Measurements from ENCODE around the gene ADAMTSL1. TPM values are rescaled to one million over a fixed set of nuclear protein-coding genes. Genes with fewer than 3 reads are reported as not detected.

The ADAMTSL1 gene
- total RNA-seq, 3 donors from 2014 or later = 3.6 to 7.5 (median 4.2) TPM

GRCh38 chr9:18433620-18434019, 40.3 kb upstream of the ADAMTSL1 start:
- no peaks in the 10 kb centered on the region for H3K27me3 ChIP-seq
- no peak for DNase-seq (ENCODE audit: low spot score in 2 of 2)
- no peaks in the 10 kb centered on the region for H3K9me3 ChIP-seq
- H3K4me1 ChIP-seq = no peaks in the 10 kb centered on the region
- intact Hi-C loops (cut with DNase I; ENCODE audit: low total_unique reads) = no loop called here
- H3K4me3 ChIP-seq = no peak overlapping the region
- TF ChIP-seq POLR2A (IDR thresholded peaks at IDR 0.05) (no peak), CTCF (IDR thresholded peaks at IDR 0.05) (no peak), POLR2AphosphoS5 (IDR thresholded peaks at IDR 0.05) (no peak)
- no peaks in the 10 kb centered on the region for H3K36me3 ChIP-seq
- H3K27ac ChIP-seq = no peak overlapping the region

GRCh38 chr9:18437315-18438201, 36.4 kb upstream of the ADAMTSL1 start:
- H3K27ac ChIP-seq = peak overlapping the region; percentile 7 to 34
- H3K36me3 ChIP-seq = no peaks in the 10 kb centered on the region
- TF ChIP-seq CTCF (IDR thresholded peaks at IDR 0.05) = no peak
- TF ChIP-seq POLR2A (IDR thresholded peaks at IDR 0.05) = no peak
- no peak for TF ChIP-seq POLR2AphosphoS5 (IDR thresholded peaks at IDR 0.05)
- intact Hi-C loops (cut with DNase I; ENCODE audit: low total_unique reads) = loop anchor here (2.0 kb wide), 1 partner anchor 179 kb away; no protein-coding TSS in a partner anchor
- peak overlapping the region; percentile 38 to 64 (median 53) for H3K4me3 ChIP-seq
- H3K27me3 ChIP-seq = no peaks in the 10 kb centered on the region
- H3K9me3 ChIP-seq = no peaks in the 10 kb centered on the region
- no peaks in the 10 kb centered on the region for H3K4me1 ChIP-seq
- no peak for DNase-seq (ENCODE audit: low spot score in 2 of 2)

GRCh38 chr9:18438300-18438925, 35.5 kb upstream of the ADAMTSL1 start:
- intact Hi-C loops (cut with DNase I; ENCODE audit: low total_unique reads) = no loop called here
- no peaks in the 10 kb centered on the region for H3K4me1 ChIP-seq
- peak in 1 of 2 donors; percentile 51 for DNase-seq (ENCODE audit: low spot score in 2 of 2)
- no peaks in the 10 kb centered on the region for H3K9me3 ChIP-seq
- no peaks in the 10 kb centered on the region for H3K27me3 ChIP-seq
- H3K4me3 ChIP-seq = peak overlapping the region; percentile 38 to 64 (median 53)
- H3K36me3 ChIP-seq = no peaks in the 10 kb centered on the region
- TF ChIP-seq POLR2AphosphoS5 (IDR thresholded peaks at IDR 0.05) = no peak
- TF ChIP-seq CTCF (IDR thresholded peaks at IDR 0.05) = no peak
- no peak for TF ChIP-seq POLR2A (IDR thresholded peaks at IDR 0.05)
- peak overlapping the region; percentile 7 to 54 for H3K27ac ChIP-seq

- TF ChIP-seq POLR2A (IDR thresholded peaks at IDR 0.05) (no peak), POLR2AphosphoS5 (IDR thresholded peaks at IDR 0.05) (no peak), CTCF (IDR thresholded peaks at IDR 0.05) (no peak)
- Histone ChIP-seq H3K36me3 (no peaks in the 10 kb centered on the region), H3K27me3 (no peaks in the 10 kb centered on the region), H3K4me1 (no peaks in the 10 kb centered on the region), H3K27ac (no peak overlapping the region), H3K9me3 (no peaks in the 10 kb centered on the region), H3K4me3 (peak overlapping the region; percentile 38 to 64 (median 53))
- DNase-seq (ENCODE audit: low spot score in 2 of 2) = no peak
- intact Hi-C loops (cut with DNase I; ENCODE audit: low total_unique reads) = no loop called here
These were observed 35.0 kb upstream of the ADAMTSL1 start for GRCh38 chr9:18438951-18439350.

- Histone ChIP-seq H3K9me3 (no peaks in the 10 kb centered on the region), H3K36me3 (no peaks in the 10 kb centered on the region)
These were observed 32.7 kb upstream of the ADAMTSL1 start for GRCh38 chr9:18441261-18441660.

More at GRCh38 chr9:18441261-18441660, 32.7 kb upstream of the ADAMTSL1 start:
- no peaks in the 10 kb centered on the region for H3K27me3 ChIP-seq
- TF ChIP-seq CTCF (IDR thresholded peaks at IDR 0.05) (no peak), POLR2AphosphoS5 (IDR thresholded peaks at IDR 0.05) (no peak), POLR2A (IDR thresholded peaks at IDR 0.05) (no peak)
- no peaks in the 10 kb centered on the region for H3K4me1 ChIP-seq
- H3K27ac ChIP-seq = no peak overlapping the region
- intact Hi-C loops (cut with DNase I; ENCODE audit: low total_unique reads) = loop anchor here (5.0 kb wide), 1 partner anchor 659 kb away; no protein-coding TSS in a partner anchor
- DNase-seq (ENCODE audit: low spot score in 2 of 2) = no peak
- H3K4me3 ChIP-seq = no peak overlapping the region
